GM19351 (cell line): ENCODE data around the gene TRA2A.

Experiments
- ATAC-seq: cut with Tn5 transposase; IDR thresholded peaks from one replicate; pipeline ENCODE4 v1.9.1; 2021; ENCODE audit warnings: mild to moderate bottlenecking, moderate library complexity; ENCODE audit not compliant: unreplicated experiment

TRA2A gene

DNA sequence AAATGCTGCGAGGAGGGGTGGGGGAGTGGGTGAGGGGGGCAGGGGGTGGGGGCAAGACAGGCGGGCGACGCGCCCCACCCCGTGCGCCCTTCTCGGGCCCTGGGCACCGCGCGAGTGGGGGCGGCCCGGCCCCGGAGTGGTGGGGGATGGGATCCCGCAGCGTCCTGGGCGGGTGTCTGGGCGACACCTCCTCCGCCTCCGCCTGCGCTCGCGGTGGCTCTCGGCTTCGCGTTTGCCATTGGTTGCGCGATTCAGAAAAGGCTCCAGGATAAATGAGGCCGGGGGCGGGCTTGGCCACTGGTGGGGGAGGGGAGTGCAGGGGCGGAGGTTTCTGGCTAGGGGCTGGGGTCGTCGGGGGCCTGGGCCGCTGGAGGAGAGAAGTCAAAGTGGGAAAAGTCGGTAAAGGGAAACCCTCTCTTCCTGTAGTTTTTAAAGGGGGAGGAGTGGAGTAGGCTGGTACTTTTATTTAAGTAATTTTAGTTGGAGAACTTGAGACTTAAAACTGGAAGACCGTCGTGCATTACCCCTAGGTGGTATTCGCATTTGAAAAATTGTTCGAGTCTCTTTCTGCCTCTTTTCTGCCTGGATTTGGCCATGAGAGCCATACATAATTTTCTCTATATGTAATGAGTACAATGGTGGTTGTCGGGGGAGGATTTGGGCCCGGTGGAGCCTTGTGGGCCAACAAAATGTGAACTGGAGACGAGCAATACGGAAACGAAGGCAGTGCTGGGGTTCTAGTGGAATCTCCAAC, 60.5 kb downstream of the TRA2A start:
- ATAC-seq: no peak

DNA sequence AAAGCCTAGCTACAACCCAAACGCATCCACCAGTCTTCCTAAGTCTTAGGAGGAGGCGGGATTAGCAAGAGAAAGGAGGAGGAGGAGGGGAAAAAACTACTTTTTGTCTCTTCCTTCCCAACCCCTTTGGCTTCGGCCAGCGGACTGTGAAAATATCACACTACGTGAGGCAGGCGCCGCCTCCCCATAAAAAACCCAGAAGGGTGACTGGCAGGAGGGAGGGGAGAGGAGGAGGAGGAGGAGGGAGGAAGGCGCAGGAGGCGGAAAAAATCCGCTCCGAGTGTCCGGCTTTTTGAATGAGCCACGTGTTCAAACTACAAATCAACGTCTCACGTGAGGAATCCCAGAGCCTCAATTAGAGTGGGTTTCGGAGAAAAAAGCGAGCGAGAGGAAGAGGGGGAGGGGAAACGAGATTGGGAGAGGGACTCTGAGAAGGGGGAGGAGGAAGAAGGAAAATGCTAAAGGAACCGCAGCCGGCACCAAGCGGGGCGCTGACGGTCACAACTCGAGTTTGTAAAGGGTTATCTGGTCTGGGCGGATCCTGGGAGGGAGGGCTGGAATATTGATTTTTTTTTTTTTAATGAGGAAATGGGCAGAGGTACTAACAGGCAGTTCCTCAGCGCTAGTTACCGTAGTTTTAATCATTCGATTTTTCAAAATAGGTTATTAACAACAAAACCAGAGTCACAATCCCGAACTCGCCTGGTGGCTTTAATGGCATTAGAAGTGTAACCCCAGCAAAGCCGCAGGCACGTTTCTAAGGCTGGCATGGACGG, 61.3 kb downstream of the TRA2A start, which contains the start of gene IGF2BP3:
TSS of gene IGF2BP3 (minus strand) at position 162 of the 776 bp plus-strand sequence. CDS start 381 bp downstream, outside the sequence.
- ATAC-seq: no peak

DNA sequence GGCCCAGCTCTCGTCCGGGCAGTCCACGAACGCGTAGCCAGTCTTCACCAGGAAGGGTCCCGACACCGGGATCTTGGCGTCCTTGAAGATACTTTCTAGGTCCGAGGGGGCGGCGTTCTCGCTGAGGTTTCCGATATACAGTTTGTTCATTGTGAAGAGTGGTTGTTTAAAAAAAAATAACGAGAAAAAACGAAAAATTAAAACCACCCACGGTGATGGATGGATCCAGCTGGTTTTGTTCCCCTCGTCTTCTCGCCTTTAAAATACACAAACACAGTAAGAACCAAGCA, 61.9 kb downstream of the TRA2A start:
- ATAC-seq: no peak

DNA sequence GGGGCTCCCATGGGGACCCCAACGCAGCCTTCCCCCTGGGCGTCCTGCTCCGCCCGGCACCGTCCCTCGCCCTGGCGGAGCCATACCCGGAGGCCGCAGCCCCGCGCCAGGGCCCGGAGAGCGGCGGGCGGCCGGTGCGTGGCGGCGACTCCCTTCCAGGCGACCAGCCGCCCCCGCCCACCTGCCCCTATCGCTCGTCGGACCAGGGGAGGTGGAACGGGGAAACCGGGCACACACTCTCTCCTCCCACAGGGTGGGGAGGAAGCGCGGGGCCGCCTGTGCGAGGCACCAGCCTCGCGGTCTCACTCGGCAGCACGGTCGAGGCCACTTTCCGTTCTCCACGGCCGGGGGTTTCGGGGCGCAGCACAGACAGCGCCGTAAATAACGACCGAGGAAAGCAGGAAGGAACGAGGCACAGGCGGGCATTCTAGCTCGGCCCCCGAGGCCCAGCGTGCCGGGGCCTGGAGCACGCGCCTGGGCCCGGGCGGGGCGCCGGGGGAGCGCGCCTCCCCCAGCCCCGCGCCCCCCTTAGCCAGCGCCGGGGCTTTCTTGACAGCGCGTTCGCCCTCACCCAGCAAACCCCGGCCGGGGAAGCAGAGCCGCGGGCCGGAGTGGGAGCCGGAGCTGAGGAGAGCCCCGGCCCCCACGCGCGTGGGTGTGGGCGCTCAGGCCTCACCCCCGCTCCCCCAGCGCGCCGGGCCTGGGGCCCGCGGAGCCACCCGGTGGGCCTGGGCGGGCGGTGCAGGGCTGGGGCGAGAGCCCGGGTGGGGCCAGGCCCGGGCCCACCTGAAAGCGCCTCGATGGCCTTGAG, 62.4 kb downstream of the TRA2A start:
- no peak for ATAC-seq

DNA sequence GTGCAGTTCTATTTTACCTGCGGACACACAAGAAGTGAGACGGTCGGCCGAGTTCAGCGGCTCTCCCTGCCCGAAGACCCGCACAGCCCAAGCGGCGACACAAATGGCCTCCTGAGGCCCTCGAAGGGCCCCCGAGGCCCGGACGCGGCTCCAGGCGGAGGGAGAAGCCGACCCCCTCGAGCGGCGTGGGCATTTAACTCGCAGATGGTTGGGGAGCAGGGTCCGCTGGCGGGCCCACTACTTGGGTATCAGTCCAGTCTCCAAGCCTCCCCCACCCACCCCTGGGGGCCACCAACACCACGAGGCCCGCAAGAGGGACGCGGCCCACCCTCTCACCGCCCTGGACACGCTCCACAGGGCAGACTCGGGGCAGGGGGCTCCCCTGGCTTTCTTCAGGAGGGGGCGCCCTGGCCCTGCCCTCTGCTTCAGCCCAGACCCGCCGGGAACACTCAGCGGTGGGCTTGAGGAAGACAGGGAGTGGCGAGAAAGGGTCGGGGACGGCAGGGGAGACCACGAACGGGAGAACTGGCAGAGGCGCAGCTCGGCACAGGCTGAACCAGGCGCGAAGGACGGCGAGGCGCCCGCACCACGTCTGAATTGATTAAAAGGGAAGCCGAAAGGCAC, 63.1 kb downstream of the TRA2A start:
- no peak for ATAC-seq

DNA sequence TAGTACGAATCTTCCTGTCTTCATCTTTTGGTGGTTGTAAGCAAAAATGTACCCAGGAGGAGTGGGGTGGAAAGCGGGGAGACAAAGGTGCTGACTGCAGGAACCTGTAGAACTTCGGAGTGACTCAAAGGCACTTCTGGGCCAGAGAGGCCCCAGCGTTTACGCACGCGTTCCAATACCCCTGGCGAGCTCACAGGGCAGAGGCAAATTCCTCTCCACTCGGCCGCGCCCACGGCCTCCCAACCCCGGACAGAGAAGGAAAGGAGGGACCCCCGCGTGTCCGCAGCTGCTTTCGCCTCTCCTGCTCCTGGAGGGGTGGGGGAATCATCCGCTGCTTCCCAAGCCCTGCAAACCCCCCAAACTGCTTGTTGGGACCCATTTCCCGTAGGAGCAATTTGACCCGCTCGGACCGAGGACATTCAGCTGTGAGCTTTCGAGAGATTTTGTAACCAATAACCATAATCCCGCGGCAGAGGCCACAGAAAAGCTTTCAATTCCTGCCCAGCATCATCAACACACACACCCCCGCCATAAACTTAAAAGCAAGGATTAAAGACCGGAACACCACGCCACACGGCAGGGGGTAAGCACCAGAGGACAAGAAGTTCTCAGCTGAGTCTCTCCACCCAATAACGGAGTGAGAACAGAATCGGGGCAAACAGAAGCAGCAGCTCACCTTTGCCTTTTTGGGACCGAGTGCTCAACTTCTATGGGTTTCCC, 63.8 kb downstream of the TRA2A start:
- peak; percentile 24 for ATAC-seq

DNA sequence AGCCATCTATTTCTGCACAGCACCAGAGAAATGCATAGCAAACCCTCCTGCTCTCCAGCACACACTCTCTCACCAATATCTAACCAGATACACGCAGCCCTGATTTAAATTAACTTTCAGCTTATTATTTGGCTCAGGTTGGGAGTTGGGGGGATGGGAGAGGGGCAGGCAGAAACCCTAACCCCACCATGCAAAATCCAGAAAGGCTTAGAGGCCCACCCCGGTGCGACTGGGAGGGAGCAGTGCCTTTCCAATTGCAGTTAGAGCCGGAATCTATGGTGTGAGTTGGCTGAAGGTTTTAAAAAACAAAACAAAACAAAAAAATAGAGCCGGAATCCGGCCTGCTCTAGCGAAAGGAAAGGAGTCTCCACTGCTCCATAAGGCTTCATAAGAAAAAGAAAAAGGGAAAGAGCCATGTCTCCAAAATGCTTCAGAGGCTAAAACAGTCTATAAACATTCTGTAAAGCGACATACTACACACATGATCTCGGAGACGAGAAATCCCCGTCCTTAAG, 64.4 kb downstream of the TRA2A start:
- ATAC-seq: no peak

DNA sequence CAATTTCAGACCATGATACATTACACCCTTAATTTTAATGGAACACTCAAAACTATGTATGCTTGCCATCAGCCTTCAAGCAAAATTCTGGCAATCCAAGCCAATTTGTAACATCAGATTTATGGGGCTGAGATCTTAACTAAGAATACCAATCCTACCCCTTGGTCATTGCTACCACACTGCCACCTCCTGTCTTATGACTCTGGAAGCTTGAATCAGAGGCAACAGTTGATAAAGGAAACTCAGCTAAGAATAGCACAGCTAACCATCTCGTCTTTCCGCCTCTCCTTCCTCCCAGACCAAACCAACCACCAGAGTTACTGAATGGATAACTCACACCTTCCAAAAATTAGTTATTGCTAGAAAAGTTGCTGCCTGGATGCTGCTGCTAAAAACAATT, 68.9 kb downstream of the TRA2A start:
- no peak for ATAC-seq

DNA sequence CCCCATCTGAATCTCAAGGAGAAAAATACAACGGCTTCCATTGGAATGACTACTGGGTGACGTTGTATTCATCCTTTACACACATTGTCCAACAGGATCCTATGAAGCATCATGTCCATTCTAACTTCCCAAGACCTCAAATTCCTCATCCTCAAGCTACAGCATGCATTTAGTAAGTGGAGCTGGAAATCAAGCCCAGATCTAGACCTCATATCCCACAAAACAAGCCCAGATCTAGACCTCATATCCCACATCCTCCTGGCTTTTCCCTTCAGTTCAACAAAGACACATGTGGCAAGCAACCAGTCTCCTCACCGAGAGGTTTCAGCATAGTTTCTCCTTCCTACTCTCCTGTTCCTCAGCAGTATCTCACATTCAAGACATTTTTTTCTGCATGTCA, 73.7 kb downstream of the TRA2A start:
- ATAC-seq: no peak

DNA sequence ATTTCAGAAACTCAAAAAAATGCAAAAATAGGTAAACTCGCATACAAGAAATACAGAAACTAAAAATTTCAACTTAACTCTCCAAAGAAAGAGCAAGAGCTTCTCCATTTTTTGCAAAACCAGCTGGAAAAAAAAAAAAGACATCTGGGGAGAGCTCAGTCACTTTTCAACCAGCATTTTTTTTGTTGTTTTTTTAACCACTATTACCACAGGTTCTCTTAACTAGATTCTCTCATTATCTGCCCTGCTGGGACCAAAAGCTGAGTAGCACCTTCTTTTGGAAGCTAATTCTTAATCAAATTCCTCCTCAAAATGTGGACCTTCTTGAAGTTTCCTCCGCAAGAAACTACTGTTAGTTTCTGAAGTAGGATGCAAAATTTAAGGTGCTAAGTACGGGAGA, 75.7 kb downstream of the TRA2A start:
- no peak for ATAC-seq

DNA sequence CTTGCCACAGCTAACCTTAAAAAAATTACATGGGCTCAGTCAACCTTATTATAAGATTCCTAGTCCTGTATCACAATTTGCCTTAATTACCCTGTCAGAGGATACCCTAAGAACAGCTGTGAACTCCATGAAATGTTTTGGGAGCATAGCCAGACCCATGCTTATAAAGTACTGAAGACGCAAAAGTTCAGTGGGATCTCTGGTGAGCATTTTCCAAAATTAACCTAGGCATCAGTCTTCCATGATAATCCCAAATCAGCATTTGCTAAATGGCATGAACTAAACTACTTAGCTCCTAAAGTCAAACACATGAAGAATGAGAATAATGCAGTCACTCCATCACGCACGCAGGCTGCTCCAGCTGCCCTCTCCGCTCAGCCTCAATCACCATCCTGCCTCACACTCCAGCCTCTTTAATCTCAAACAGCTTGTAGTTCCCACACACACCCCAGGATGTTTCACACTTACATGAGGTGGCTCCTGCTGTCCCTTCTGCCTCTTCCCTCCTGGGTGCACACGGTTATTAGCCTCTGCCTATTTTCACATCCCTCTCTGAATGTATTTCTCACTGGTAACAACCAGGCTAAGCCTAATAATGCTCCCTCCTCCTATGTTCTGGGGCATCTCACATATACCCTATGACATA, 76.8 kb downstream of the TRA2A start:
- no peak for ATAC-seq
